SK-N-MC (cell line): ENCODE data around the gene COL12A1.

ENCODE experiments used
- EZH2 ChIP-seq: fragments of 200-600 bp; sonication (generic); IDR thresholded peaks from one replicate; pipeline ENCODE4 v1.6.1; 2017; ENCODE audit warnings: antibody characterized with exemption
- POLR2AphosphoS5 ChIP-seq: IDR thresholded peaks from 2 replicates; pipeline ENCODE4 v1.6.1; 2012; ENCODE audit warnings: mild to moderate bottlenecking, low read depth, low read length, borderline replicate concordance

DNA sequence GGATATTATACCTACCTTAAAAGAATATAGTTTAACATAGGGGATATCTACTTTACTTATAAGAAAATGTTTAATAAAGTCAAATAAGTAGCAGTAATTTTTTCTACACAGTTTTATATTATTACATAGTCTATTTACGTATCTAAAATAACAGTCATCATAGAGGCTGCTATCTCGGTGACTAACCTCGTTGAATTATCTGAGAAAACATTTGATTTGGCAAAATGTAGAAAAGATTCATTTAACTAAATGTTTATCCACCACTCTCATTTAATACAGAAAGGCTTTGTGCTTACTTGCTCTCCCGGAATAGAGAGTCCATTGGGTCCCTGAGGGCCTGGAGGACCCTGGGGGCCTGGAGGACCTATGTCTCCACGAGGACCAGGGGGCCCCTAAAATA lies 103.6 kb downstream of the COL12A1 start:
- TF ChIP-seq EZH2 (no peak), POLR2AphosphoS5 (no peak)
